Ramos (cell line): ENCODE results near the gene GOLGA8A.
"Not testable (repeated sequence)": the region's sequence is repeated elsewhere in the genome, so short reads cannot be mapped to it uniquely, and the experiment has no call there.

ENCODE experiments used
- in situ Hi-C: fragments of 300-500 bp; cut with MboI; formaldehyde crosslinking; loops from one replicate; pipeline ENCODE4 v1.14.3; 2022; ENCODE audit warnings: low sequenced_read_pairs; ENCODE audit not compliant: unreplicated experiment

Gene GOLGA8A, protein sequence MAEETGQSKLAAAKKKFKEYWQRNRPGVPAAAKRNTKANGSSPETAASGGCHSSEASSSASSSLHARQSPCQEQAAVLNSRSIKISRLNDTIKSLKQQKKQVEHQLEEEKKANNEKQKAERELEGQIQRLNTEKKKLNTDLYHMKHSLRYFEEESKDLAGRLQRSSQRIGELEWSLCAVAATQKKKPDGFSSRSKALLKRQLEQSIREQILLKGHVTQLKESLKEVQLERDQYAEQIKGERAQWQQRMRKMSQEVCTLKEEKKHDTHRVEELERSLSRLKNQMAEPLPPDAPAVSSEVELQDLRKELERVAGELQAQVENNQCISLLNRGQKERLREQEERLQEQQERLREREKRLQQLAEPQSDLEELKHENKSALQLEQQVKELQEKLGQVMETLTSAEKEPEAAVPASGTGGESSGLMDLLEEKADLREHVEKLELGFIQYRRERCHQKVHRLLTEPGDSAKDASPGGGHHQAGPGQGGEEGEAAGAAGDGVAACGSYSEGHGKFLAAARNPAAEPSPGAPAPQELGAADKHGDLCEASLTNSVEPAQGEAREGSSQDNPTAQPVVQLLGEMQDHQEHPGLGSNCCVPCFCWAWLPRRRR

DNA sequence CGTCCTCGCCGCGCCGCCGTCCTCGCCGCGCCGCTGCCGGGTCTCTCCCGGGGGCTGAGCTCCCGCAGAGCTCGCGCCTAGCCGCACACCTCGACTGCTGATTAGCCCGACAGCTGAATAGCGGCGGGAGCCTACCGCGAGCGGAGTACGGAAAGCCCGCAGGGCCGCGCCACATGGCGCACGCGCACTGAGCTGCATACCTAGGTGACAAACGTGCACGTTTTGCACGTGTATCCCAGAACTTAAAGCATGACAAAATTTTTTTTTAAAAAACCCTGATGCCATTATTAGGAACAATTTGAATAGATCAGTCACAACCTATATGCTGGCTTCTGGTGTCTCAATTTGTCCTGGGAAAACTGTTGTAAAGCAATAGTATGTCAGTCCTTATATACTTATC, at the start of gene GOLGA8A:
GOLGA8A (minus strand) TSS at position 122 of the 400 bp plus-strand sequence. CDS start 48,117 bp downstream, outside the sequence.
- in situ Hi-C loops, result no loop called here

DNA sequence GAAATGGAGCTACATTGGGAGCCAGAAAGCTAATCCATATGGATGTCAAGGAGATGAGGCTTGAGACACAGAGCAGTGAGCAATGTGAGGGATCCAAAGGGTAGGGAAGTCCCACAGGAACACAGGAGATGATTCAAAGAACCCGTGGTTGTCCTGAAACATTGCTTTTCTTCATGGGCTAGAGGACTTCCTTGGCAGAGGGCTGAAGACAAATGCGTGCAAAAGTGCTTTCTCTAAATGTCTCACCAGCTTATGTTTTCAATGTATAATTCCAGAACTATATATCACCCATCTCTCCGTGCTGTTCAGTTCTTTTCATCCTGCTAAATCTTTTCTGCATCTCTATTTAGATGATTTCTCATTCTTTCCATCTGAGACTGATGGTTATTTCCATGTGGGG, 46.0 kb upstream of the GOLGA8A start:
- in situ Hi-C loops, result no loop called here

DNA sequence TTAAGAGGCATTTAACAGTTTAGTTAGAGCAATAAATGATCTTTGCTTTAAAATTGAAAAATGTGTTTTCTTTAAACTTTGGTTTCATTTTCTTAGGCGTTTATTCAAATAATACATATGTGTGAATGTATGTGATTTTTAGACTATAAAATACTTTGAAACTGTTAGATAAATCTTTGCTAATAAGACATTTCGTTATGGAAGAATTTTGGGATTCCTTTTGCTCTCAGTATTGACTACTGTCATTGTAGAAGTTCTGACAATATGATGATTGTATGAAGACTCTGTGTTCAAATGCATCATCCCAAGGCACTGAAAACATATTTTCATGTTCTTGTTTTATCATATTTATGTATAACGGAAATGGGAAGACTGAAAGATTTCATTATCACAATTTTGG, 43.8 kb upstream of the GOLGA8A start:
- in situ Hi-C loops, result no loop called here

- in situ Hi-C loops, result no loop called here
Observed at GRCh38 chr15:34473840-34474239, 36.2 kb upstream of the GOLGA8A start.

- in situ Hi-C loops, result no loop called here
Observed at GRCh38 chr15:34472947-34473346, 35.3 kb upstream of the GOLGA8A start.

- in situ Hi-C loops, result no loop called here
Observed at GRCh38 chr15:34470892-34471291, 33.3 kb upstream of the GOLGA8A start.

DNA sequence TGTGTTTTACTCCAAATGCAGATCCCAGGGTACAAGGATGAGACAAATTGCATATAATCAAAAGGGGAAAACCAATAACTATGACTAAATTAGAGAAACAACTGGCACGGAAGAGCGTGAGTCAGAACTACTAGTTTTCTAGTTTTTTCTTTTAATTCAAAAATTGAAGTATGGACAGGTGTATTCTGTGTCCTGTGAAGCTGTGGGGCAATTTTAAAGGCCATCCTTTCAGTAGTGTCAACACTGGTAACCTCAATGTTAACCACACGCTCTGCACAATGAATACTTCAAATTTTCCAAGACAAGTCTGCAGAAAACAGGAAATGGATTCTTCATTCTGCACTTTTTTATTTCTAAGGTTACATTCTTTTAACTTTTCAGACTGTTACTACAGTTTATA, 32.5 kb upstream of the GOLGA8A start:
- in situ Hi-C loops, result no loop called here

GRCh38 chr15:34461730-34462129, 24.1 kb upstream of the GOLGA8A start:
- in situ Hi-C loops, result no loop called here

DNA sequence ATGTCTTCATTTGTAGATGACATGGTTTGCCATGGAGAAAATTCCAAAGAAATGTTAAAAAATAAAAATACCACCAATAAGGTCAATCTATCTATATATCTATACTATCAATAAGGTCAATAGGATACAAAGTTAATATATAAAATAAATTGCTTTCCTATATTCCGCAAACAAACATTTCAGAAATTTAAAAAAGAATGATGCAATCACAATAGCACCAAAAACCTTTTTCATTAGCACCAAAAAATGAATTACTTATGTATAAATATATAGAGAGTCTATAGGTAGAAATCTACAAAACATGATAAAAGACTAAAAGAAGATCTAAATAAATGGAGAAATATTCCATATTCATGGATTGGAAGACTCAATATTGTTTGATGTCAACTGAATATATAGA, 22.8 kb upstream of the GOLGA8A start:
- in situ Hi-C loops, result no loop called here

DNA sequence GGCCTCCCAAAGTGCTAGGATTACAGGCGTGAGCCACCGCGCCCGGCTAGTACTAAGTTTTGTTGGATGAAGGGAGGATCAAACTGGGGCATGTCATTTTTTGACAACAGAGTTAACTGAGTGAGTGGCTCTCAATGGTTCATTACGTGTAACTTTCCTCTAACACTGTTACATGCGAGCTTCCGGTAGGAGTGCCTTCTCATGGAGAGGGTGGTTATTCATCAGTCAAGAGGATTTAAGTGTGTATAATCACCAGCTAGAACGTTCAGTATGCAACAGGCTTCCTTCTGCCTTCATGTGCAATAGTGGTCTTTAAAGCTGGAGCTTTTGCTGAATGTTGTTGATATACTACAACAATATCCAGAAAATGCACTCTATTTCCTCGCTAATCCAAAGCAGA, 19.1 kb upstream of the GOLGA8A start:
- in situ Hi-C loops, result no loop called here

- in situ Hi-C loops, result no loop called here
Observed at GRCh38 chr15:34442891-34443290, 5.3 kb upstream of the GOLGA8A start.

GRCh38 chr15:34439878-34440277, 2.3 kb upstream of the GOLGA8A start:
- in situ Hi-C loops, result no loop called here

DNA sequence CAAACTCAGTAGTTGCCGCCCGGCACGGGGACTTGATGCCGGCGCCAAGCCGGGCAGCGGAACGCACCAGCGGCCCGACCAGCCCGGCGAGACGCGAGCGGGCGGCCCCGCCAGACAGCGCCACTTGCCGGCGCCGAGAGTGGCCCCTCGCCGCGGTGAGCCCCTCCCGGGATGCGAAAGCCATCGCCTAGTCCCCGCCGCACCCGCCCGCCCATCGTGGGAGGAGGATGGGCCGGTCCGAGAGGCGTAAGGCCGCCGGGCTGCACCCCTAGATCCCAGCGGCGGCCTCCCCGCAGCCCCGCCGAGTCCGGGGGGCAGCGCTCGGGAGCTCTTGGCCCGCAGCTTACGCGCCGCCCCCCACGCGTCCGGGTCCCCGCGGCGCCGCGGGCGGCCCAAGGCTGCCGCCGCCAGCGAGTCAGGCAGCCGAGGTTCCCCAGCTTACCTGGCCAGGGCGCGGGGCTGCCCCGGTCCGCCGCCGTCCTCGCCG, 609 bp downstream of the GOLGA8A start:
- in situ Hi-C loops, result no loop called here

- in situ Hi-C loops, result no loop called here
Observed at GRCh38 chr15:34436126-34436955, 1.3 kb downstream of the GOLGA8A start.

DNA sequence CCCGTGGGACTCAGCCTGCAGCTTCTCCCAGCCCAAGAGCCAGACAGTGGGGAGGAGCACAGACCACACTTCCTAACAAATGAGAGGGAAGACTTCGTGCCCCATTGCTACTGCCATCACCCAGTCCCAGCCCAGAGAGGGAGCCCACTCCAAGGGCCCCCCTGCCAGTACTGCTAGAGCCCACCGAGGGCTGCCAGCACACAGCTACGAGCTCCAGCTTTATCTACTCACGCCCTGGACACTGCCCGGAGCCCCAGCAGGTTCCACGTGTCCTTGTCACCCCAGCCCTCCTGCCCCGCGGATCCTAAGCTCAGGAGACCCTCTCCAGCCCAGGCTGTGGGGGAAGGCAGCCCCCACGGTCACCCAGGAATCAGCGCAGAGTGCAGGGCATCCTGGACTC, 1.9 kb downstream of the GOLGA8A start:
- in situ Hi-C loops, result no loop called here

DNA sequence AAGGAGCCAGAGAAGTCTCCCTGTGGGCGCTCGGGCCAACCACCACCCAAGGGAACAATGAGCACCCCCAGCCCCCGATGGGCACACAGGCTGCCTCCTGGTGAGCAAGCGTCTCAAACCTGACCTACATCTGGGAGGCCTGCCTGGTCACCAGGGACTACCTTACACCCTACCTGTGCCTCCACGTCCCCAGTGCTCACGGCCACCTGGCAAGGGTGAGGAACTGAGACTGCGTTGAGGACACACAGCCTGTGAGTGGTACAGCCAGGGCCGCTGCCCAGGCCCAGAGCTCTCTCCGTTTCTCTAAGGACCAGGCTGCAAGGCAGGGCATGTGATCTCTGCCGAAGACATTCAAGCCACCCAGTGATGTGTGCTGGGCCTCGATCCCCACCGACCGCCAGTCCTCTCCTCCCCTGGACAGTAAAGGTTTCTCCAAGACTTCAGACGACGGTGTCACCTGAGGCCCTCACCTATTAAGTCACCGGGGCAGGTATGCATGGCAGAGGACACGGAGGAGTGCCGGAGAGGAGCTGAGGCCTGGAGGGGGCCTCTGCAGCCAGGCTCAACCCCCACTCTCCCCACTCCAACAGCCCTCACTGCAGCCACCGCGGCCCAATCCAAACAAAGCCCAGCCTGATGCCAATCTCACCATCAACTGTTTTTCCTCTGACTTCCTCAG, 2.8 kb downstream of the GOLGA8A start:
- in situ Hi-C loops, result no loop called here

- in situ Hi-C loops, result not testable (repeated sequence)
Observed at GRCh38 chr15:34433956-34434626, 3.5 kb downstream of the GOLGA8A start.

GRCh38 chr15:34430642-34431041, 7.0 kb downstream of the GOLGA8A start:
- in situ Hi-C loops, result not testable (repeated sequence)

- in situ Hi-C loops, result not testable (repeated sequence)
Observed at GRCh38 chr15:34423425-34424090, 14.1 kb downstream of the GOLGA8A start.
